ENCODE results near the gene USP4.

DNA sequence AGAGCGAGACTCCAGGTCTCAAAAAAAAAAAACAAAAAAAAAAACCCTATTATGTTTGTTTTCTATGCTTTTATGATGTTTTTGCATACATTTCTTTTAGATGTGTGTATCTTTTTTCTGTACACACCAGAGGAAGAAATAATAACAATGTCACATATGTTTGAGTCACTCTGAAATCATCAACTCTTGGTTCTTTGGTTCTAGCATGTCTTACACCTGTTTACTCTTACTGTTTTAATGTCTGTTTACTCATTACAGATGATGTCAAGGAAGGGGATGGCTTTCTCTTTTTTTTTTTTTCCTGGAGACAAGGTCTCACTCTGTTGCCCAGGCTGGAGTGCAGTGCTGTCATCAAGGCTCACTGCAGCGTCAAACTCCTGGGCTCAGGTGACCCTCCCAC is 47.9 kb upstream of the USP4 start:
- no peak for TF ChIP-seq EZH2 (IDR thresholded peaks at IDR 0.05; ENCODE audit: insufficient read depth, poor library complexity, severe bottlenecking)
- no peak for TF ChIP-seq EZH2phosphoT487 (IDR thresholded peaks at IDR 0.05; ENCODE audit: insufficient read depth, low read depth)
